K562 (cell line): ENCODE results near the gene EDDM13. TPM values are rescaled to one million over a fixed set of nuclear protein-coding genes. Genes with fewer than 3 reads are reported as not detected.

Experiments used
- ZNF197 ChIP-seq: fragments of 200-800 bp; sonication (Bioruptor generic); IDR thresholded peaks from 2 replicates; pipeline ENCODE4 v1.6.1; 2016; ENCODE audit warnings: low read depth, missing genetic modification characterization, missing compliant biosample characterization
- polyA plus RNA-seq, 8 experiments: library from polyadenylated mRNA; depleted of rRNA in 4 of 8; stranded (reverse) in 5 of 8; unstranded in 3 of 8; fragments of >200 nt; fragmentation: Nextera tagmentation in 2 of 8; fragmentation: Illumina TruSeq in 1 of 8; extraction: Ambion mirVana in 2 of 8; extraction: Trizol in 1 of 8; gene quantifications; 2 replicates each; pipeline versions ENCODE4 v1.2.1 to v1.2.3, GENCODE V29; 2011 to 2014; ENCODE audit warnings: inconsistent platforms in 1 of 8, missing spikeins in 1 of 8
- total RNA-seq, 7 experiments: library from RNA; depleted of rRNA in 6 of 7; stranded (reverse); fragments of >200 nt in 6 of 7; fragmentation: Illumina TruSeq in 2 of 7; extraction: Trizol in 2 of 7; gene quantifications; 2 replicates each; pipeline versions ENCODE4 v1.2.1 to v1.2.3, GENCODE V29; 2011 to 2021; ENCODE audit warnings: low replicate concordance in 1 of 7
- TF ChIP-seq, protein P1 (sequence below): fragments of 450-650 bp; IDR thresholded peaks from 2 replicates; pipeline ENCODE4 v1.6.1; 2017; ENCODE audit warnings: antibody characterized with exemption, mild to moderate bottlenecking
- TF ChIP-seq, protein P2 (sequence below): fragments of 450-650 bp; IDR thresholded peaks from 2 replicates; pipeline ENCODE4 v1.6.1; 2016; ENCODE audit warnings: antibody characterized with exemption
- TF ChIP-seq, protein P3 (sequence below): sonication (generic); formaldehyde crosslinking; IDR thresholded peaks from 2 replicates; pipeline ENCODE4 v1.9.0; 2022; ENCODE audit warnings: mild to moderate bottlenecking, missing genetic modification reagents

Gene EDDM13
- total and polyA plus RNA-seq, 9 of the 15 experiments (the other 6 are each of a cell fraction or from before 2014, with no cell fraction given) = 2.0 to 7.7 (median 4.1) TPM

DNA sequence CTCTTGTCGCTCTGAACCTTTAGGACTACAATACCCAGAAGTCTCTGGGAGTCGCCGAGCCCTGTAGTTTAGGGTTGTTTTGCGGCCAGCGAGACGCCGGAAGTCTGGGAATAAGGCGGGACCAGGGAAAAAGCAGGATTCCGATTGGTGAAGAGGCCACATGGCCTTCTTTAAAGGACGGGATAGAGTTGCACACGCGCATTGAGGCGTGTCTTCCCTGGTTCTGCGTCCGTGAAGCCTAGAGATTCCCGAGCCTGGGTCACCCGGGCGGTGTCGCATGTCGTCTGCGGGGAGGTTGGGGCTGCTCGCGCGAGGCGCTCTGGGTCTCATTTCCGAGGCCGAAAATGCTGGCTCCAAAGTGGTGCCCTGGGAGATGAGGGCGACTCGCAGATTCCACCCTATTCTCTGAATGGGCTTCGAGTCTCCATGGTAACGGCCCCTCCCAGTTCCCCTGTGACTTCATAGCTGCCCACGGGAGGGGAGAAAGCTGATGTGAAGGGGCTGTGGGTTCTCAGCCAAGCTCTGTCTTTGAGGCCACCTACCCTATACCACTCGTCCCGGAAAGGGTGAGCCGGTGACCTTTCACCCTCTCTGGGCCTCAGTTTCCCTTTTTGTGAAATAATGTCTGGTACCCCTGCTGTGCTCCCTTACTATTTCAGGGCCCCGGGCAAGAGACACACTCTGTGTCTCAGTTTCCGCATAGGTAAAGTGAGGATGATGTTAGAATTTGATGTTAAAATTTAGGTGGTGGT lies 42.7 kb downstream of the EDDM13 start (continued):
- TF ChIP-seq, protein P1, sequence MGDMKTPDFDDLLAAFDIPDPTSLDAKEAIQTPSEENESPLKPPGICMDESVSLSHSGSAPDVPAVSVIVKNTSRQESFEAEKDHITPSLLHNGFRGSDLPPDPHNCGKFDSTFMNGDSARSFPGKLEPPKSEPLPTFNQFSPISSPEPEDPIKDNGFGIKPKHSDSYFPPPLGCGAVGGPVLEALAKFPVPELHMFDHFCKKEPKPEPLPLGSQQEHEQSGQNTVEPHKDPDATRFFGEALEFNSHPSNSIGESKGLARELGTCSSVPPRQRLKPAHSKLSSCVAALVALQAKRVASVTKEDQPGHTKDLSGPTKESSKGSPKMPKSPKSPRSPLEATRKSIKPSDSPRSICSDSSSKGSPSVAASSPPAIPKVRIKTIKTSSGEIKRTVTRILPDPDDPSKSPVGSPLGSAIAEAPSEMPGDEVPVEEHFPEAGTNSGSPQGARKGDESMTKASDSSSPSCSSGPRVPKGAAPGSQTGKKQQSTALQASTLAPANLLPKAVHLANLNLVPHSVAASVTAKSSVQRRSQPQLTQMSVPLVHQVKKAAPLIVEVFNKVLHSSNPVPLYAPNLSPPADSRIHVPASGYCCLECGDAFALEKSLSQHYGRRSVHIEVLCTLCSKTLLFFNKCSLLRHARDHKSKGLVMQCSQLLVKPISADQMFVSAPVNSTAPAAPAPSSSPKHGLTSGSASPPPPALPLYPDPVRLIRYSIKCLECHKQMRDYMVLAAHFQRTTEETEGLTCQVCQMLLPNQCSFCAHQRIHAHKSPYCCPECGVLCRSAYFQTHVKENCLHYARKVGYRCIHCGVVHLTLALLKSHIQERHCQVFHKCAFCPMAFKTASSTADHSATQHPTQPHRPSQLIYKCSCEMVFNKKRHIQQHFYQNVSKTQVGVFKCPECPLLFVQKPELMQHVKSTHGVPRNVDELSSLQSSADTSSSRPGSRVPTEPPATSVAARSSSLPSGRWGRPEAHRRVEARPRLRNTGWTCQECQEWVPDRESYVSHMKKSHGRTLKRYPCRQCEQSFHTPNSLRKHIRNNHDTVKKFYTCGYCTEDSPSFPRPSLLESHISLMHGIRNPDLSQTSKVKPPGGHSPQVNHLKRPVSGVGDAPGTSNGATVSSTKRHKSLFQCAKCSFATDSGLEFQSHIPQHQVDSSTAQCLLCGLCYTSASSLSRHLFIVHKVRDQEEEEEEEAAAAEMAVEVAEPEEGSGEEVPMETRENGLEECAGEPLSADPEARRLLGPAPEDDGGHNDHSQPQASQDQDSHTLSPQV = 0 out of 2 replicates have a peak, but pooled peaks have one; percentile 5
- peak; percentile 46; the same call in 1 of the 2 replicates for TF ChIP-seq ZNF197
- TF ChIP-seq, protein P2, sequence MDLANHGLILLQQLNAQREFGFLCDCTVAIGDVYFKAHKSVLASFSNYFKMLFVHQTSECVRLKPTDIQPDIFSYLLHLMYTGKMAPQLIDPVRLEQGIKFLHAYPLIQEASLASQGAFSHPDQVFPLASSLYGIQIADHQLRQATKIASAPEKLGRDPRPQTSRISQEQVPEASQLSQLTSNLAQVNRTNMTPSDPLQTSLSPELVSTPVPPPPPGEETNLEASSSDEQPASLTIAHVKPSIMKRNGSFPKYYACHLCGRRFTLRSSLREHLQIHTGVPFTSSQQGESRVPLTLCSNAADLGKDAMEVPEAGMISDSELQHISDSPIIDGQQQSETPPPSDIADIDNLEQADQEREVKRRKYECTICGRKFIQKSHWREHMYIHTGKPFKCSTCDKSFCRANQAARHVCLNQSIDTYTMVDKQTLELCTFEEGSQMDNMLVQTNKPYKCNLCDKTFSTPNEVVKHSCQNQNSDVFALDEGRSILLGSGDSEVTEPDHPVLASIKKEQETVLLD = peak; percentile 78
- TF ChIP-seq, protein P3, sequence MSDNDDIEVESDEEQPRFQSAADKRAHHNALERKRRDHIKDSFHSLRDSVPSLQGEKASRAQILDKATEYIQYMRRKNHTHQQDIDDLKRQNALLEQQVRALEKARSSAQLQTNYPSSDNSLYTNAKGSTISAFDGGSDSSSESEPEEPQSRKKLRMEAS (CRISPR knock-in tag) = peak; percentile 72
